ENCODE results near the gene SPIRE2.

The SPIRE2 gene

GRCh38 chr16:89903908-89904515, 75.7 kb downstream of the SPIRE2 start:
- no peaks in the 10 kb centered on the region for H3K4me1 ChIP-seq (ENCODE audit: control insufficient read depth, insufficient read depth, low read length)
- no peak overlapping the region for H3K27ac ChIP-seq (ENCODE audit: low read depth, low read length)
- H3K36me3 ChIP-seq (ENCODE audit: control insufficient read depth, insufficient read depth, low read length): peaks cover 48% of the 10 kb centered on the region
- no peak overlapping the region for H3K9ac ChIP-seq (ENCODE audit: low read length)
- H3K4me3 ChIP-seq (ENCODE audit: low read length): no peak overlapping the region
- no peaks in the 10 kb centered on the region for H3K27me3 ChIP-seq (ENCODE audit: control insufficient read depth, insufficient read depth, low read length)

- H3K4me1 ChIP-seq (ENCODE audit: control insufficient read depth, insufficient read depth, low read length): no peaks in the 10 kb centered on the region
- no peak overlapping the region for H3K27ac ChIP-seq (ENCODE audit: low read depth, low read length)
- H3K36me3 ChIP-seq (ENCODE audit: control insufficient read depth, insufficient read depth, low read length): peaks cover 45% of the 10 kb centered on the region
- no peak overlapping the region for H3K4me3 ChIP-seq (ENCODE audit: low read length)
- H3K9ac ChIP-seq (ENCODE audit: low read length): no peak overlapping the region
- no peaks in the 10 kb centered on the region for H3K27me3 ChIP-seq (ENCODE audit: control insufficient read depth, insufficient read depth, low read length)
Measured at GRCh38 chr16:89904606-89905510, 76.6 kb downstream of the SPIRE2 start.

- no peak overlapping the region for H3K9ac ChIP-seq (ENCODE audit: low read length)
- peaks cover 40% of the 10 kb centered on the region for H3K36me3 ChIP-seq (ENCODE audit: control insufficient read depth, insufficient read depth, low read length)
- H3K4me1 ChIP-seq (ENCODE audit: control insufficient read depth, insufficient read depth, low read length): no peaks in the 10 kb centered on the region
- no peaks in the 10 kb centered on the region for H3K27me3 ChIP-seq (ENCODE audit: control insufficient read depth, insufficient read depth, low read length)
- no peak overlapping the region for H3K4me3 ChIP-seq (ENCODE audit: low read length)
- H3K27ac ChIP-seq (ENCODE audit: low read depth, low read length): no peak overlapping the region
Measured at GRCh38 chr16:89905511-89906139, 77.3 kb downstream of the SPIRE2 start.

GRCh38 chr16:89906140-89907025, 78.1 kb downstream of the SPIRE2 start:
- Histone ChIP-seq H3K36me3 (ENCODE audit: control insufficient read depth, insufficient read depth, low read length) (peaks cover 36% of the 10 kb centered on the region), H3K4me1 (ENCODE audit: control insufficient read depth, insufficient read depth, low read length) (no peaks in the 10 kb centered on the region), H3K27me3 (ENCODE audit: control insufficient read depth, insufficient read depth, low read length) (no peaks in the 10 kb centered on the region), H3K4me3 (ENCODE audit: low read length) (no peak overlapping the region), H3K27ac (ENCODE audit: low read depth, low read length) (no peak overlapping the region), H3K9ac (ENCODE audit: low read length) (no peak overlapping the region)

GRCh38 chr16:89907055-89907814, 79.0 kb downstream of the SPIRE2 start:
- Histone ChIP-seq H3K9ac (ENCODE audit: low read length) (no peak overlapping the region), H3K4me1 (ENCODE audit: control insufficient read depth, insufficient read depth, low read length) (no peaks in the 10 kb centered on the region), H3K27me3 (ENCODE audit: control insufficient read depth, insufficient read depth, low read length) (no peaks in the 10 kb centered on the region), H3K36me3 (ENCODE audit: control insufficient read depth, insufficient read depth, low read length) (peaks cover 38% of the 10 kb centered on the region), H3K27ac (ENCODE audit: low read depth, low read length) (no peak overlapping the region), H3K4me3 (ENCODE audit: low read length) (no peak overlapping the region)

GRCh38 chr16:89908236-89908635, 80.0 kb downstream of the SPIRE2 start:
- Histone ChIP-seq H3K4me3 (ENCODE audit: low read length) (no peak overlapping the region), H3K27ac (ENCODE audit: low read depth, low read length) (no peak overlapping the region), H3K36me3 (ENCODE audit: control insufficient read depth, insufficient read depth, low read length) (peaks cover 33% of the 10 kb centered on the region), H3K9ac (ENCODE audit: low read length) (no peak overlapping the region), H3K4me1 (ENCODE audit: control insufficient read depth, insufficient read depth, low read length) (no peaks in the 10 kb centered on the region), H3K27me3 (ENCODE audit: control insufficient read depth, insufficient read depth, low read length) (no peaks in the 10 kb centered on the region)

- Histone ChIP-seq H3K27ac (ENCODE audit: low read depth, low read length) (no peak overlapping the region), H3K36me3 (ENCODE audit: control insufficient read depth, insufficient read depth, low read length) (peaks cover 25% of the 10 kb centered on the region), H3K27me3 (ENCODE audit: control insufficient read depth, insufficient read depth, low read length) (no peaks in the 10 kb centered on the region), H3K4me3 (ENCODE audit: low read length) (no peak overlapping the region), H3K9ac (ENCODE audit: low read length) (no peak overlapping the region), H3K4me1 (ENCODE audit: control insufficient read depth, insufficient read depth, low read length) (no peaks in the 10 kb centered on the region)
Measured at GRCh38 chr16:89909777-89910716, 81.8 kb downstream of the SPIRE2 start.

GRCh38 chr16:89910717-89911354, 82.6 kb downstream of the SPIRE2 start:
- no peak overlapping the region for H3K4me3 ChIP-seq (ENCODE audit: low read length)
- H3K4me1 ChIP-seq (ENCODE audit: control insufficient read depth, insufficient read depth, low read length): no peaks in the 10 kb centered on the region
- H3K9ac ChIP-seq (ENCODE audit: low read length): no peak overlapping the region
- peaks cover 22% of the 10 kb centered on the region for H3K36me3 ChIP-seq (ENCODE audit: control insufficient read depth, insufficient read depth, low read length)
- no peaks in the 10 kb centered on the region for H3K27me3 ChIP-seq (ENCODE audit: control insufficient read depth, insufficient read depth, low read length)
- no peak overlapping the region for H3K27ac ChIP-seq (ENCODE audit: low read depth, low read length)

GRCh38 chr16:89911375-89911774, 83.1 kb downstream of the SPIRE2 start:
- H3K9ac ChIP-seq (ENCODE audit: low read length): no peak overlapping the region
- no peak overlapping the region for H3K27ac ChIP-seq (ENCODE audit: low read depth, low read length)
- no peaks in the 10 kb centered on the region for H3K4me1 ChIP-seq (ENCODE audit: control insufficient read depth, insufficient read depth, low read length)
- H3K4me3 ChIP-seq (ENCODE audit: low read length): no peak overlapping the region
- H3K27me3 ChIP-seq (ENCODE audit: control insufficient read depth, insufficient read depth, low read length): no peaks in the 10 kb centered on the region
- peaks cover 17% of the 10 kb centered on the region for H3K36me3 ChIP-seq (ENCODE audit: control insufficient read depth, insufficient read depth, low read length)

GRCh38 chr16:89912143-89912542, 83.9 kb downstream of the SPIRE2 start:
- H3K9ac ChIP-seq (ENCODE audit: low read length): no peak overlapping the region
- H3K4me3 ChIP-seq (ENCODE audit: low read length): no peak overlapping the region
- no peak overlapping the region for H3K27ac ChIP-seq (ENCODE audit: low read depth, low read length)
- no peaks in the 10 kb centered on the region for H3K27me3 ChIP-seq (ENCODE audit: control insufficient read depth, insufficient read depth, low read length)
- H3K4me1 ChIP-seq (ENCODE audit: control insufficient read depth, insufficient read depth, low read length): no peaks in the 10 kb centered on the region
- H3K36me3 ChIP-seq (ENCODE audit: control insufficient read depth, insufficient read depth, low read length): peaks cover 9% of the 10 kb centered on the region
